ENCODE measurements around the gene VARS2.

Gene VARS2

DNA sequence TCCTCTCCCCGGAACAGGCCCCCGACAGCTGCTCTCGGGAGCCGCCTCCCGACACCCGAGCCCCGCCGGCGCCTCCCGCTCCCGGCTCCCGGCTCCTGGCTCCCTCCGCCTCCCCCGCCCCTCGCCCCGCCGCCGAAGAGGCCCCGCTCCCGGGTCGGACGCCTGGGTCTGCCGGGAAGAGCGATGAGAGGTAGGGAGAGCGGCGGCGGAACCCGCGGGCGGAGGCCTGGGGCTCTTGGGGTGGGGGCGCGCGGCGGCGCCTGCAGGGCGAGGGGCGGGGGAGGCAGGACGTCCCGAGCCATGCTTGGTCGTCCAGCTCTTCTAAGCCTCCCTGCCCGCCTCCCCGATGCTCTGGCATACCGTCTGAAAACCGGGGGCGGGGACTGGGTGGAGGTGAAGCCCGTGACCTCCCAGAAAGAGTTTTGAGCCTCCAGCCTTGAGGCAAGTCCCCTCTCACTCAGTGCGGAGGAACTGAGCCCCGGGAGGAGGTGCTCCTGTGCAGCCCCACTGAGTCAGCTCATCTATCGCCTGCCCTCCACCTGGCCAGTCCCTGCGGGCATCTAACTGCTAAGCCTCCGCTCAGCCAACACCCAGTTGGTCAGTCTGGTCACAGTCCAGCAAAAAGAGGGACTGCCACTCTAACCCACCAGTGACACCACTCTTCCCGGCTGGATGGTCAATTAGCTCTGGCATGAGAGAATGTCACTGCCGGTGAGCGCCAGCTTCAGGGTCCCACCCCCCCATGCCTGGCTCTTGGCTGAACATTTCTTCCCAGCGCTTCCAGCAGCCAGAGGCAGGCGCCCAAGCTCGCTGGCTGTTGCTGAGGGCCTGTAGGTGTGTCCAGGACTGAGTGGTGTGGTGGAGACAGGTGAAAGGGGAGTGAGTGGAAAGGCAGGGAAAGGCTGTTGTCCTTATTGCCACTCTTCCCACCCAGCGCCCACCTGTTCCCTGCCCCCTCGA, 29.2 kb upstream of the VARS2 start:
- peak; percentile 75 for DNase-seq (ENCODE audit: low spot score)

DNA sequence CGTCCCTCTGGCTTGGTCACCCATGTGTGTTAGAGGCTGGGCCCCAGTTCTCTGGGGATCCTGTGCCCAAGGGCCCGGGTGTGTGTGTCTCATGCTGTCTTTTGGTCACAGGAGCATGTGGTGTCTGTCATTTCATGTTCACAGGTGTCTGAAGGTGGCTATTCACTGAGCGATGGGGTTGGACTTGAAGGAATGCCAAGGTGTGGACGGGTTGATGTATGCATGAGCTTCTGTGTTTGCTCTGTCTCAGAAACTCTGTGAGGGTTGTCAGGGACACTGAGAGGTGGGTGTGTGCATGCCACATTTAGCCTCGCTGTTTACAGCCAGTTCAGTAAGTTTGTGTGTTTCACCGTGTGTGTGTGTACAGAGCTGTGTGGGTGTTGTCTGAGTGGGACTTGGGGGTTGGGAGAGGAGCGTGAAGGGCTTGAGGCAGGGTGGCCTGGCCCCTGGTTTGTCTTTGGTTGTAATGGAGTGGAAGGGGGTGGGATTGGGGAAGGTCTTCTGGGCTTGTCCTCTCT, 28.5 kb upstream of the VARS2 start:
- DNase-seq (ENCODE audit: low spot score) = peak; percentile 68

- DNase-seq (ENCODE audit: low spot score) = peak; percentile 78
Measured at GRCh38 chr6:30885999-30886896, 27.8 kb upstream of the VARS2 start.

DNA sequence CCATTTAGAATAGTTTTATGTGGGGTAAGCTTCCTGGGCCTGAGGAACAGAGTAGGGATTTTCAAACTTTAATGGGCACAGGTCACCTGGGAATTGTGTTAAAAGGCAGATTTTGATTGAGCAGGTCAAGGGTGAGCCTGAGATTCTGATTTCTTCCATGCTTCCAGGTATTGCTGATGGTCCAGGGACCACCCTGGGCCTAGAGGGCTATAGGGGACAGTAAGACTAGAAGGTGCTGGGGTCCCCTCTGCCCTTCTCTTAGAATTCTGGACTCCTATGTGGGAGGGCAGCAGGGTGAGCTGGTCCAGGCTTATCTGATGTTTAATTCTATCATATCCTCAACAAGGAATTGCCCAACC, 27.2 kb upstream of the VARS2 start:
- DNase-seq (ENCODE audit: low spot score) = no peak

GRCh38 chr6:30887901-30888815, 25.9 kb upstream of the VARS2 start:
- DNase-seq (ENCODE audit: low spot score) = peak; percentile 77

DNA sequence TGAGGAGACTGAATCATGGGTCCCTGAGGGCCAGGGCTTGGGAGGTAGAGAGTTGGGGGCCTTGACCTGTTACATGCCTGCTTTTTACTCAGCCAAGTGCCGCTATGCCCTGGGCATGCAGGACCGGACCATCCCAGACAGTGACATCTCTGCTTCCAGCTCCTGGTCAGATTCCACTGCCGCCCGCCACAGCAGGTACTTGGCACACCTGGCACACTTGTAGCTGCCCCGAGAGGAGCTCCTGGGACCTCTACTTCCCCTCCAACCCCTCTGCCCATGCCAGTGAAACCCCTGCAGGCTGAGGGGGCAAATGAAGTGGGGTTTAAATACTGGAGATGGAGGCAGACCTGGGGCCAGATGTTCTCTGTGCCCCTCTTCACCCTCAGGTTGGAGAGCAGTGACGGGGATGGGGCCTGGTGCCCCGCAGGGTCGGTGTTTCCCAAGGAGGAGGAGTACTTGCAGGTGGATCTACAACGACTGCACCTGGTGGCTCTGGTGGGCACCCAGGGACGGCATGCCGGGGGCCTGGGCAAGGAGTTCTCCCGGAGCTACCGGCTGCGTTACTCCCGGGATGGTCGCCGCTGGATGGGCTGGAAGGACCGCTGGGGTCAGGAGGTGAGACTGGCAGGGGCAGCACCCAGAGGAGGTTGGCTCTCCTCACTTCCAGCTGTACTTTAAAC, 25.1 kb upstream of the VARS2 start:
- DNase-seq (ENCODE audit: low spot score) = no peak

DNA sequence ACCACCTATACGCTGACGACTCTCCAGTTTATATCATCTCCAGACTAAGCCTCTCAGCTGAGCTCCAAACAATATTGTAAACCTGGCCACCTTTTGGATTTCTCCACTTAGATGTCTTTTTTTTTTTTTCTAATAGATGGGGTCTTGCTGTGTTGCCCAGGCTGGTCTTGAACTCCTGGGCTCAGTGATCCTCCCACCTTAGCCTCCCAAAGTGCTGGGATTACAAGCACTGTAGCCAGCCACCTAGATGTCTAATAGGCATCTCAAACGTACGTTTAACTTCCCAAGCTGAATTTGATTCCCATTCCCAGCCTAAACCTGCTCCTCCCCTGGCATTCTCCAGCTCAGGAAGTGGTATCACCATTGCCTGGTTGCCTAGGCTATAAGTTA, 24.5 kb upstream of the VARS2 start:
- no peak for DNase-seq (ENCODE audit: low spot score)

DNA sequence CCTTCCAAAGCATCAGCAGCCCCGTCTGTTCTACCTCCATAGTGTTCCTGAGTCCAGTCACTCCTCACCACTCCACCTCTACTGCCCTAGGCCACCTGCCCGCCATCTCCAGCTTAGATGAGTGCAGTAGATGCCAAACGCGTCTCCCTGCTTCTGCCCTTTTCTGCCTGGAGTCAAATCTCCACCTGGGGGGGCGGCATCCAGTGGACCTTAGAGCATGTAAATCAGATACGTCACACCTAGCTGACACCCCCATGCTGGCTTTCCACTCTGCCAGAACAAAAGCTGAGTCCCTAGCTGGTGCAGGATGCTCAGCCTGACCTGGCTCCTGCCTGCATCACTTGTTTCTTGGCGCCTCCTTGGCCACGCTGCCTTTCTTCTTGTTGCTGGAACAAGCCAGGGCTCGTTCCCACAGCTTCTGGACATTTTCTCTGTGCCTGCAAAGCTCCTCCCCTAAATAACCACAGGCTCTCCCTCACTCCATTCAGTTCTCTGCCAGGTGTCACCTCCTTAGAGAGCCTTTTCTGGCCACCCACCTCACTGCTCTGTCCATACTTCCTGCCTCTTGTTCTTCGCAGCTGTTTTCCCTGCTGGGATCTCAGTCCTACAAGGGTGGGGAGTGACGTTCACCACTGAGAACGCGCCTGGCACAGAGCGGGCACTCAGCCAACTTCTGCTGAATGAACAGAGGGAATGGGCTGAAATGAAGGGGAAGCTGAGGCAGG, 24.0 kb upstream of the VARS2 start:
- DNase-seq (ENCODE audit: low spot score) = peak; percentile 93

DNA sequence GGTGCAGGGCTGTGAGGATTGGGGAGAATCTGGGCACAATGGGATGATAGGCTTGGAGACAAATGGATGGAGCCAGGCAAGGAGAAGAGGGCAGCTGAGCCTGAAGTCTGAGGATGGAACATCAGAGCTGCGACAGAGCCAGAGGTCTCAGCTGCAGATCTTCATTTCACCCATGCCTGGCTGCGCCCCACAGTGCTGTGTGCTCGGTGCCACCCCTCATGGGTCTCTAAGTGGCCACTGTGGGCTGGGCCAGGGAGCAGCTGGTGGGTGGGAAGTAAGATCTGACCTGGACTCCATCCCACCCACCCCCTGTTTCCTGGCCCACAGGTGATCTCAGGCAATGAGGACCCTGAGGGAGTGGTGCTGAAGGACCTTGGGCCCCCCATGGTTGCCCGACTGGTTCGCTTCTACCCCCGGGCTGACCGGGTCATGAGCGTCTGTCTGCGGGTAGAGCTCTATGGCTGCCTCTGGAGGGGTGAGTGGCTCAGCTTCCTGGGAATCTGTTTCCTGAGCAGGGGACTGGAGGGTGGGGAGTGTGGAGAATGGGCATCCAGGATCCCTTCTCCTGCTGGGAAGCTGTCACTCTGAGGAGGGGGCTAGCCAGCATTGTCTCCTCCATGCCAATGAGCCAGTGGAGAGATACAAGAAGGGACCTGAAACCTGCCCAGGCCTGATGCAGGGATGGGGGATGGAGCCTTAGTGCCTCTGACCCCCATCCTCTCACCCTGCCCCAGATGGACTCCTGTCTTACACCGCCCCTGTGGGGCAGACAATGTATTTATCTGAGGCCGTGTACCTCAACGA, 23.2 kb upstream of the VARS2 start:
- DNase-seq (ENCODE audit: low spot score) = no peak

- DNase-seq (ENCODE audit: low spot score) = no peak
Measured at GRCh38 chr6:30891450-30891723, 22.7 kb upstream of the VARS2 start.

- no peak for DNase-seq (ENCODE audit: low spot score)
Measured at GRCh38 chr6:30891816-30892538, 22.1 kb upstream of the VARS2 start.

GRCh38 chr6:30893001-30893591, 20.9 kb upstream of the VARS2 start:
- no peak for DNase-seq (ENCODE audit: low spot score)

GRCh38 chr6:30893666-30894065, 20.4 kb upstream of the VARS2 start:
- no peak for DNase-seq (ENCODE audit: low spot score)

DNA sequence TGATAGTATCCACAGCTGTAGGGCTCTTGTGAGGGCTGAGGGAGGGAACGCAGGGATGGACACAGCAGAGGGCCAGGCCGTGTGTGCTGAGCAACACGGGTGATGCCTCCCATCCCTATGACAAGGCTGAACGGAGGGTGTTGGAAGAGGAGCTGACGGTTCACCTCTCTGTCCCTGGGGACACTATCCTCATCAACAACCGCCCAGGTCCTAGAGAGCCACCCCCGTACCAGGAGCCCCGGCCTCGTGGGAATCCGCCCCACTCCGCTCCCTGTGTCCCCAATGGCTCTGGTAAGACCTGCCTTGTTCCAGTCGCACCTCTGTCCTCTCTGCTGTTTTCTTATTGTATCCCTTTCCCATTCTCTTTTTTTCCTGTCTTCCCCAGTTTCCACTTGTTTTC, 19.7 kb upstream of the VARS2 start:
- DNase-seq (ENCODE audit: low spot score) = no peak

GRCh38 chr6:30894935-30895334, 19.1 kb upstream of the VARS2 start:
- DNase-seq (ENCODE audit: low spot score) = no peak

DNA sequence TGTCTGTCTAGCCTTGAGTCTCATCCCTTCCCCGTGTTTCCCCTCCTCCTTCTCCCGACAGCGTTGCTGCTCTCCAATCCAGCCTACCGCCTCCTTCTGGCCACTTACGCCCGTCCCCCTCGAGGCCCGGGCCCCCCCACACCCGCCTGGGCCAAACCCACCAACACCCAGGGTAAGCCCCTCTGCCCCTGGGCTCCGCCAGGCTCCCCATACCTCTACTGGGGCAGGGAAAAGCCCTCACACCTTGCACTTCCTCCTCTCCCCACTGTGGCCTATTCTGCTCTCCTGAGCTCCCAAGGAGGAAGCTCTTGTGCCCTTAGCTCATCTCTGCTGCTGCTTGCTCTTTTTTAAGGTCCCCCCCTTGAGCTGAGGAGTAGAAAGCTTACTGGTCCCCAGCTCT, 18.7 kb upstream of the VARS2 start:
- DNase-seq (ENCODE audit: low spot score) = no peak

DNA sequence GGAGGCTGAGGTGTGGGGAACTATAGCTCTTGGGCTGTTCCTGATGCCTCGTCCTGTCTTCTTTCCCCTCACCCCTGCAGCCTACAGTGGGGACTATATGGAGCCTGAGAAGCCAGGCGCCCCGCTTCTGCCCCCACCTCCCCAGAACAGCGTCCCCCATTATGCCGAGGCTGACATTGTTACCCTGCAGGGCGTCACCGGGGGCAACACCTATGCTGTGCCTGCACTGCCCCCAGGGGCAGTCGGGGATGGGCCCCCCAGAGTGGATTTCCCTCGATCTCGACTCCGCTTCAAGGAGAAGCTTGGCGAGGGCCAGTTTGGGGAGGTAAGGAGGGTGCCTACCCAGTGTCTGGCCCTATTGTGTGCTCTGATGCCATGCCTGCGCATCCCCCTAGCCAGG, 17.5 kb upstream of the VARS2 start:
- no peak for DNase-seq (ENCODE audit: low spot score)

DNA sequence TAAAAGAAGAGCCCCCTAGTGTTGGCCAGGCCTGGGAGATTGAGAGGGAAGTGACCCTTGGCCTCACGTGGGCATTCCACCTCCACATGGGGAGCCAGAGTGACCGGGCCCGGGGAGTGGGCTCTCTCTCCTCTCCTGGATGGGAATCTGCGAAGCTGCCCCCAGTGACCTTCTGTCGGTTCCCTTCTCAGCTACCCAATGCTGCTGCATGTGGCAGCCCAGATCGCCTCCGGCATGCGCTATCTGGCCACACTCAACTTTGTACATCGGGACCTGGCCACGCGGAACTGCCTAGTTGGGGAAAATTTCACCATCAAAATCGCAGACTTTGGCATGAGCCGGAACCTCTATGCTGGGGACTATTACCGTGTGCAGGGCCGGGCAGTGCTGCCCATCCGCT, 16.2 kb upstream of the VARS2 start:
- no peak for DNase-seq (ENCODE audit: low spot score)
